Upper lobe of right lung (tissue), 1 donor: Measurements from ENCODE around the gene CPLX3. TPM values are rescaled to one million over a fixed set of nuclear protein-coding genes. Genes with fewer than 3 reads are reported as not detected.

ENCODE experiments used
- ATAC-seq: fragments of 200-7000 bp; cut with Tn5 transposase; one replicate; pipeline ENCODE4 v1.9.1; 2020; ENCODE audit warnings: mild to moderate bottlenecking, moderate library complexity
- DNase-seq: peaks from one replicate; pipeline ENCODE4 v3.0.0-alpha.2; 2020
- H3K27ac ChIP-seq: fragments of 200-600 bp; one replicate; pipeline ENCODE4 v1.8.0; 2022
- H3K27me3 ChIP-seq: fragments of 200-600 bp; one replicate; pipeline ENCODE4 v1.8.0; 2022; ENCODE audit warnings: mild to moderate bottlenecking
- H3K36me3 ChIP-seq: fragments of 200-600 bp; one replicate; pipeline ENCODE4 v1.8.0; 2022
- H3K4me1 ChIP-seq: fragments of 200-600 bp; one replicate; pipeline ENCODE4 v1.8.0; 2022
- H3K4me3 ChIP-seq: fragments of 200-600 bp; one replicate; pipeline ENCODE4 v1.8.0; 2022; ENCODE audit warnings: mild to moderate bottlenecking
- H3K9me3 ChIP-seq: fragments of 200-600 bp; one replicate; pipeline ENCODE4 v1.8.0; 2022
- CTCF ChIP-seq: fragments of 200-600 bp; IDR thresholded peaks from one replicate; pipeline ENCODE4 v1.8.0; 2022; ENCODE audit warnings: antibody characterized with exemption
- intact Hi-C: fragments of 100-400 bp; cut with DNase I; formaldehyde crosslinking; loops from one replicate; pipeline ENCODE4 v1.11.0; 2022
- total RNA-seq: library from RNA; stranded (reverse); fragmentation: NEBNext Ultra II Directional; extraction: Animal tissue kit (Norgen Biotek cat#: 25700); gene quantifications from one replicate; pipeline ENCODE4 v1.2.1, GENCODE V29; 2021
- donor health status: DM: no; HTN: yes; CAD: no; lungs with severe emphysema.

The CPLX3 gene
- total RNA-seq, 1 donor from 2014 or later = not detected

- no peak for TF ChIP-seq CTCF
- Histone ChIP-seq H3K4me1 (peaks cover 65% of the 10 kb centered on the region), H3K27ac (peak overlapping the region; percentile 71), H3K36me3 (no peaks in the 10 kb centered on the region), H3K4me3 (peak overlapping the region; percentile 17), H3K9me3 (no peaks in the 10 kb centered on the region), H3K27me3 (no peaks in the 10 kb centered on the region)
- ATAC-seq (peak; percentile 59), DNase-seq (peak; percentile 80)
- intact Hi-C loops = no loop called here
Measured at GRCh38 chr15:74869726-74870407, 43.4 kb downstream of the CPLX3 start.

- DNase-seq = no peak
- intact Hi-C loops = no loop called here
- Histone ChIP-seq H3K36me3 (no peaks in the 10 kb centered on the region), H3K27me3 (no peaks in the 10 kb centered on the region), H3K27ac (peak overlapping the region; percentile 71), H3K4me1 (peaks cover 65% of the 10 kb centered on the region), H3K4me3 (peak overlapping the region; percentile 17), H3K9me3 (no peaks in the 10 kb centered on the region)
- TF ChIP-seq CTCF = no peak
- ATAC-seq = no peak
Measured at GRCh38 chr15:74870436-74871215, 44.2 kb downstream of the CPLX3 start.

- no peak for TF ChIP-seq CTCF
- ATAC-seq (no peak), DNase-seq (no peak)
- Histone ChIP-seq H3K4me1 (peaks cover 48% of the 10 kb centered on the region), H3K27ac (peak overlapping the region; percentile 97), H3K27me3 (no peaks in the 10 kb centered on the region), H3K9me3 (no peaks in the 10 kb centered on the region), H3K4me3 (peak overlapping the region; percentile 70), H3K36me3 (no peaks in the 10 kb centered on the region)
- intact Hi-C loops = no loop called here
Measured at GRCh38 chr15:74872702-74873035, 46.2 kb downstream of the CPLX3 start.

- intact Hi-C loops = no loop called here
- no peaks in the 10 kb centered on the region for H3K36me3 ChIP-seq
- ATAC-seq = peak; percentile 95
- H3K4me3 ChIP-seq = peak within 1 kb of the TSS; percentile 70
- no peaks in the 10 kb centered on the region for H3K9me3 ChIP-seq
- no peak for TF ChIP-seq CTCF
- peaks cover 42% of the 10 kb centered on the region for H3K4me1 ChIP-seq
- peak within 1 kb of the TSS; percentile 97 for H3K27ac ChIP-seq
- no peaks in the 10 kb centered on the region for H3K27me3 ChIP-seq
- peak; percentile 97 for DNase-seq
Measured at GRCh38 chr15:74873036-74873755, 46.8 kb downstream of the CPLX3 start, which contains the start of gene SCAMP2. Gene SCAMP2, minus strand, starts transcription at chr15:74873365. Its CDS starts 110 bp downstream, at chr15:74873255.

GRCh38 chr15:74873756-74874424, 47.5 kb downstream of the CPLX3 start:
- intact Hi-C loops = no loop called here
- H3K4me3 ChIP-seq = peak overlapping the region; percentile 70
- no peaks in the 10 kb centered on the region for H3K36me3 ChIP-seq
- peaks cover 35% of the 10 kb centered on the region for H3K4me1 ChIP-seq
- TF ChIP-seq CTCF = no peak
- H3K27me3 ChIP-seq = no peaks in the 10 kb centered on the region
- no peak for ATAC-seq
- H3K27ac ChIP-seq = peak overlapping the region; percentile 97
- DNase-seq = no peak
- no peaks in the 10 kb centered on the region for H3K9me3 ChIP-seq
